ENCODE data around the gene MAN2B2. TPM values are rescaled to one million over a fixed set of nuclear protein-coding genes. Genes with fewer than 3 reads are reported as not detected.

MAN2B2 gene
- total RNA-seq, 1 donor from 2014 or later = 7.3 TPM

DNA sequence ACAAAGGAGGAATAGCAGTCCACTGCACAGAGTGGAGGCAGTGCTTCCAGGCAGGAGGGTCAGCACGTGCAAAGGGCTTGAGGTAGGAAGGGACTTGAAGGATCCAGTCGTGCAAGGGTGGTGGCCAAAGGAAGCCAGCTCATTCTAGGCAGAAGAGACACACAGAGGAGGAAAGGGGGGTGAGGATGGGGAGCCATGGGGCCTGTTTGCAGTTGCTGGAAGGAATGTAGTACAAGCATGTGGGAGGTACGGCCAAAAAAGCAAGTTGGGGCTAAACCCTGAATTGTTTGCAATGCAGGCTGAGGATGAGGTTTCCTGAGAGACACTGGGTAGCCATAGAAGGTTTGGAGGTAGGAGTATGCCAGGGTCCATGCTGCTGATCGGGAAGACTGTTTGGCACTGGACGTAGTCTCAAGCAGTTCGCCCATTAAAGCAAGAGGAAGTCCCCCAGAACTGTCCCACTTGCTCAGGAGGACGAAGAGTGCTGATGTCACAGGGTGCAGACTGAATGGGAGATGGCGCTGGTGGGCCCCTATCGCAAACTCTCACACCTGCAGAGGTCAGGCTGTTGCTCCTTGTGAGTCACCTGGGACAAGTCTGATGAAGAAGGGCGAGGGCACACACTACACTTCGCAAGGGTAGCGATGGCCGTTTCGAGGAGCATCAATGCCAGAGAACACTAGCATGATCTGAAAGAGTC is 9.1 kb upstream of the MAN2B2 start:
- DNase-seq (ENCODE audit: low spot score in 2 of 2) (no peak), FAIRE-seq (no peak)

DNA sequence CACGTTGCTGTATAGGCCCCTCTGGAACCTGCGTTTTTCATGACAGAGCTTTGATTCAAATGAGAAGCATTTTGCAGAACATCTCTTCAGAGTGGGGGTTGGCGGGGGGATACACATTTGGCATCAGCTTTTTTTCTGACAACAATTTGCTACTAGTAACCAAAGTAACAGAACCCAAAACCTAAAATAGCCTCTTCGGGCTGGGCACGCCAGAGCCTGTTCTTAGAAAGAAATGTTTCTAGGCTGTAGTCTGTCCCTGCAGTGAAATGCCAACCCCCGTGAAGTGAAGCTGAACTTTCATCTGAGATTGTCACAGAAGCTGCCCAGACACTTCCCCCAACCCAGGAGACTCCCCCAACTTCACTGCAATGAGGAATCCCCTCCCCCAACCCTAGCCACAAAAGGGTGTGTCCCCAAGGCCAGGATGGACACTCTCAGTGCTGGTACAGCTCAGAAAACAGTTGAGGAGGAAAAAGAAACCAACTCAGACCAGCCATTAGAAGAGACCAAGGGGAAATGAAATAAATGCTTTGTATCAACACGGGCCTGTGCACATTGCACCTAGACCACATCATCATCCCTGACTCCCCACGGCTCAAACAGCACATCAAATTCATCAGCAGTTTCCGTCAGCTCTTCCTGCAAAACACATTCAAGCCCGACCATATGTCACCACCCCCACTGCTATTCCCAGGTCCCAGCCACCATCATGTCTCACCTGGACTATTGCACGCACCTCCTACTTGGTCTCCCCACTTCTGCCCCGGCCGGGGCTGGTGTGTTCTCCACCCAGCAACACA is 8.4 kb upstream of the MAN2B2 start:
- FAIRE-seq (no peak), DNase-seq (ENCODE audit: low spot score in 2 of 2) (no peak)

DNA sequence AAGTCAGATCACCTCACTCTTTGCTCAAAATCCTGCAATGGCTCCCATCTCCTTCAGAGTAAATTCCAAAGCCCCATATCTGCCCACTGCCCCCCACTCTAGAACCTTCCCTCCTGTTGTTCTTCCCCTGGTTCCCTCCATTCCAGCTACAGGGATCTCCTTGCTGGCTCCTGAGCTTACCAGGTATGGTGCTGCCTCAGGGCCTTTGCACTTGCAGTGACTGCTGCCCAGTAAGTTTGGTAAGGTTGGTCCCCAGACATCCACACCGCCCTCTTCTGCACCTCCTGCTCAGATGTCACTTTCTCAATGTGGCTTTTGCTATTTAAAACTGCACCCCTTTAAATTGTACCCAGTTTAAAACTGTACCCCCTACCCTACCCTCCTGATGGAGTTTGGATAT is 7.8 kb upstream of the MAN2B2 start:
- no peak for DNase-seq (ENCODE audit: low spot score in 2 of 2)
- no peak for FAIRE-seq

DNA sequence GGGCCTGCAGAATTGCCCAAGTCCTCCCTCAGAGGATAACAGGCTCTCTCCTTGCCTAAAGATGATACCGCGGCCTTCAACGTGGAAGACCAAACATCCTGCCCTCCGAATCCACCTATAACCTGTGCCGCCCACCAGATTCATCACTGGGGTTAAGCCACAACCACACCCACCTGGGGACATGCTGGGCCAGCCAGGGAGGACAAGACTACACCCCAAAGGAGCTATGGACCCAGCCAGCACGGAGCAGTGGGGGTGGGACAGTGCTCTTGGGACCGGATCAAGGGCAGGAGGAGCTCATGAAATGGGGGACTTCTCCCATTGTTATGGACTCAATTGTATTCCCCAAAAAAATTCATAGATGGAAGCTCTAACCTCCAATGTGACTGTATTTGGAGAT is 6.8 kb upstream of the MAN2B2 start:
- FAIRE-seq (no peak), DNase-seq (ENCODE audit: low spot score in 2 of 2) (no peak)

DNA sequence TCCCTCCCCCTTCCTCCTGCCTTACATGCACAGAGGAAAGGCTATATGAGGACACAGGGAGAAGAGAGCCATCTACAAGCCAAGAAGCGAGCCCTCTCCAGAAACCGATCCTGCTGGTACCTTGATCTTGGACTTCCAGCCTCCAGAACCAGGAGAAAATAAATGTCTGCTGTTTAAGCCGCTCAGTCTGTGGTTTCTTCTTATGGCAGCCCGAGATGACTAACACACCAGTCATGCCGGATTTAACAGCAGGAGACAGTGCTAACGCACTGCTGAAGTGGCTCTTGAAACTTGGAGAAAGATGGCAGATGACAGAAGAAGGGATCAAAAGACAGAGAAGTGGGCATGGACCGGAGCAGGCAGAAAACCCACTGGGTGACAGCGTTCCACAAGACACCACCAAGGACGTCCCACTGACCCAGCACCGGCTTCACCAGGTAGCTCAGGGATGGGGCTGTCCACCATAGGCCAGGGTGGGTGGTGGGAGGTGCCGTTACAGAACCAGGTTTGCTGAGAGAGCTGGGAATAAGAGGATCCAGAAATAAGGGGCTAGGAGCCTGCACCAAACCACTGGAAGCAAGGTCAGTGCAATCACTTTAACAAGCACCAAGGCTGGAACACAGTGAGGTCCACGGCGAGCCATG is 6.2 kb upstream of the MAN2B2 start:
- DNase-seq (ENCODE audit: low spot score in 2 of 2) (no peak), FAIRE-seq (no peak)

DNA sequence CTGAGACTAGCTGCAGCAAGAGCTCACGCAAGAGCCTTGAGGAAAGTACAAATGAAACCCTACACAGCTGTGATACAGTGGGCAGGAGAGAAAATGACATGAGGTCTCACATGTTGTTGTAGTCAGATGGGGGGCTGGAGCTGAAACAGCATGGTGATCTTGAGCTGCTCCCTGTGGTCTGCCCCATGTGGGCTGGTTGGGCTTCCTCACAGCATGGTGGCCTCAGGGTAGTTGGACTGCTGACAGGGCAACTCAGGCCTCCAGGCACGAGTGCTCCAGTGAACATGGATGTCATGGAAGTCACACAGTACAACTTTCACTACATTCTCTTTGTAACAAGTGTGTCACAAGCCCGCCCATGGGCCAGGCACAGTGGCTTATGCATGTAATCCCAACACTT is 3.4 kb upstream of the MAN2B2 start:
- FAIRE-seq = no peak
- DNase-seq (ENCODE audit: low spot score in 2 of 2) = no peak

DNA sequence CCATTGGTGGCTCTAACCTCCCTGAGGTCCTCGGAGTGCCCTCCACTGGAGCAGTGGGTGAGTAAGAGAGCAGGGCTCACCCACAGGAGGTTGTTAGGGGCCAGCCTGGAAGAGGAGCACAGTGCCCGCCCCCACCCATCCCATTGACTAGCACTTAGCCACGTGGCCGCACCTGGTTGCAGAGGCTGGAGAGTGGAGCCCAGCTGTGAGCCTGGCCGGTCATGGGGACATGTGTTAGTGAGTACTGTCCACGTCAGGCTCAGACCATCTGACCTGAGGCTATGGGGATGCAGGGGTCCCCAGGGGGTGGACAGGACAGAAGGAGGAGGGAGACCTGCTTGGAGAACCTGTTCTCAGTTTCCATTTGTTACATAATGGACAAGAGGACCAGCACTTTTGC is 1.4 kb upstream of the MAN2B2 start:
- no peak for FAIRE-seq
- DNase-seq (ENCODE audit: low spot score in 2 of 2) = no peak

DNA sequence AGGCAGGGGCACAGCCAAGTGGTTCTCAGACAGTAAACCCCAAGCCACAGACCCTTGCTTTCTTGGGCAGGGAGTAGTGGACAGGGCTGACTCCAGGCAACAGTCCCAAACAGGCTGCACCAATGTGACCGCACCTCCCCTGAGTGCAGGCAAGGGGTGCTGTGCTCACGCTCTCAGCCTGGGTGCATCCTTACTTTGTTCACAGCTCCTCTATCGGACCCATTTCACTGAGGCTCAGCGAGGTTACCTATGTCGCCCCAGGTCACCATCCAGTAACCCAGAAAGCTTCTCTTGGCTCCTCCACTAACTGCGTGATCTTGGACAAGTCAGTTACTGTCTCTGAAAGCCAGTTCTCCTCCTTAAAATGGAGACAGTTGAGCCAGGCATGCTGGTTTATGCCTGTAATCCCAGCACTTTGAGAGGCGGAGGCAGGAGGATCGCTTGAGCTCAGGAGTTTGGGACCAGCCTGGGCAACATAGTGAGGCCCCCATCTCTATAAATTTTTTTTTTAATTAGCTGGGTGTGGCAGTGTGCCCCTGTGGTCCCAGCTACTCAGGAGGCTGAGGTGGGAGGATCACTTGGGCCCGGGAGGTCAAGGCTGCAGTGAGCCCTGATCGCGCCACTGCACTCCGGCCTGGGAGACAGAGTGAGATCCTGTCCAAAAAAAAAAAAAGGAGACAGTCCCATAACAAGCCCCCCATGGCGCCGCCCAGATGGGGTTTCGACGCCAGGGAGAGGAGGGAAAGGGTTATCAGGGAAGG is 823 bp upstream of the MAN2B2 start:
- no peak for DNase-seq (ENCODE audit: low spot score in 2 of 2)
- FAIRE-seq = no peak

DNA sequence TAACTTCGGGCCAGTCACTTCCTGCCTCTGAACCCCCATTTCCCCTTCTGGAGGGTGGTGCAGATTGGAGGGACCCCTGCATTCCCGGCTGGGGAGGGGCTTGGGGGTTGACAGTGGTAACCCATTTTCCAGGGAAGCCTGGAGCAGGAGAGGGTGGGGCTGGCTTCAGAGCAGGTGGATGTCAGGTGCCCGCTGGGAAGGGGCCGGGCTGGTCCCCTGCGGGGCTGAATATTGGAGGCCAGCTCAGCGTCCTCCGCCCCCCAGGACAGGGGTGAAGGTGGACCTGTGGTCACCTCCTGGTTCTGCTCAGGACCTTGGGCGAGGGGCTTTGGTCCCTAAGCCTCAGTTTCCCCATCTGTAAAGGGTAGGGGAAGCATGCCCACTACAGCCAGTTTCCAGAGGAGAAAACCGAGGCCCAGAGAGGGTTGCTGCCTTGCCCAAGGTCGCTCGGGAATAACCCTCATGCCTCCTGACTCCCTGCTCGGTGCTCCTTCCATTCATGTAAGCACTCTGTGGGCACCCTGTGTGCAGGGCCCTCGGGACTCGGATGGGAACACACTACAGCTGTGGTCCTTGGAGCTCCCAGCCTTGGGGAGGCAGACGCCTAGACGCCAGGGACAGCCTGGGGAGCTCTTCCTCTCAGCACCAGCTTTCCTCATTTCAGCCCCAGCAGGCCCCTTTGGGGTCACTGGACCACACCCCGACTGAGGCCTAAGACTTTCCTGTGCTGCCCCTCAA is 683 bp downstream of the MAN2B2 start:
- DNase-seq (ENCODE audit: low spot score in 2 of 2) (no peak), FAIRE-seq (no peak)

DNA sequence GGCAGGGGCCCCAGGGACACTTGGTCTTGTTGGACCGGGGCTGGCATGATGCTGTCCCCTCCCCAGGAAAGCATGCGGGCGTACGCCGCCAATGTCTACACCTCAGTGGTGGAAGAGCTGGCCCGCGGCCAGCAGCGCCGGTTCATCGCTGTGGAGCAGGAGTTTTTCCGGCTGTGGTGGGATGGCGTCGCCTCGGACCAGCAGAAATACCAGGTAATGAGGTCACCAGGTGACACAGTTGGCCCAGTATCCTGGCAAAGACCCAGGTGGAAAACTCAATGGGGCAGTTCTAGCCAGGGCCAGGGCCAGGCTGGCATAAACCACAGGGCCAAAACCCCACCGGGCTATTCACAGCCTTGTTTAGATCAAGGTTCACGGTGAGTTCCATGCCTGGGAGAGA is 1.5 kb downstream of the MAN2B2 start:
- no peak for FAIRE-seq
- no peak for DNase-seq (ENCODE audit: low spot score in 2 of 2)

DNA sequence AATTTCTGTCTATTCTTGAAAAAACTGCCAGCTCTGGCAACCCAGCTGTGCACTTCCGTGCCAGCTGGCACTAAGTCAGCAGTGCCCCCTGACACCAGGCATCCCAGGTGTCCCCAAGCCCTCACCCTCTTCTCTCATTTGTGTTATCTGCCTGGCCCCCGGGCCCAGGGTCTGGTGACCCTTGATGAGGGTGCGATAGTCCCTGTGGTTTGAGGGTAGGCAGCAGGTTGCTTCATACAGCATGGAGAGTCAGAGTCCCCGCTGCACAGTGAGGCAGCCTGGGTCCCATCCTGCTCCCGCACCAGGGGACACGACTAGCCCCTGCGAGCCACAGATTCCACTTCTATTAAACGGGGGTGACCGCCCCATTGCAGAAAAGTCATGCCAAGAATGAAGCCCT is 1.9 kb downstream of the MAN2B2 start:
- no peak for FAIRE-seq
- DNase-seq (ENCODE audit: low spot score in 2 of 2) = no peak

DNA sequence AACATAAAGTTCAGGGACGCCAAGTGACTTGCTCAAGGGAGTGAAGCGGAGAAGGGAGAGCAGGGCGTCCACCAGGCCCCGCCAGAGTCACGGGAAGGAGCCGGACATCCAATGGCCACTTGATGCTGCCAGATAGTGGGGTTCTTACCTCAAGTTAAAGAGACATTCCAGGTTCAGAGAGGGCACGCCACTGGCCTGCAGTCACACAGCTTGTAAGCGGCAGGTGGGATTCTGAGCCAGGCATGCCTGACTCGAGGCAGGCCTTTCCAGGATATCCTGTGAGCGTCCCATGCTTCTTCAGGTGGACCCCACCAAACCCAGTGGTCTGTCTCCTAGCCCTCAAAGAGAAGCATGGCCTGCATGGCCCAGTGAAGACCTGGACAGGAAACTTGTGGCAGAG is 2.4 kb downstream of the MAN2B2 start:
- DNase-seq (ENCODE audit: low spot score in 2 of 2) = no peak
- FAIRE-seq = no peak

DNA sequence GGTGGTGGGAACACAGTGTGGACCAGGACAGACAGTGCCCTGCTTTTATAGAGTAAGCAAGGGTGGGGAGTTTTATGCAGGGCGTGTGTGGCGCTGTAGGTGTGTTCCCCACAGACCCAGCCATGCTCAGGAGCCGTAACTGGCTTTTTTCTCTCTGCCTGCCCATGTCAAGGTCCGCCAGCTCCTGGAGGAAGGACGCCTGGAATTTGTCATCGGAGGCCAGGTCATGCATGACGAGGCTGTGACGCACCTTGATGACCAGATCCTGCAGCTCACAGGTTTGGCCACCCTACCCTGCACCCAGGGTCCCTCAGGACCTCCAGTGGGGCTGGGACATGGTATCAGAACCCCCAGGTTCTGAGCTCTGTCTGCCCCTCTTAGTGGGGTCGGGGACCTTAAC is 3.2 kb downstream of the MAN2B2 start:
- DNase-seq (ENCODE audit: low spot score in 2 of 2) = no peak
- no peak for FAIRE-seq

DNA sequence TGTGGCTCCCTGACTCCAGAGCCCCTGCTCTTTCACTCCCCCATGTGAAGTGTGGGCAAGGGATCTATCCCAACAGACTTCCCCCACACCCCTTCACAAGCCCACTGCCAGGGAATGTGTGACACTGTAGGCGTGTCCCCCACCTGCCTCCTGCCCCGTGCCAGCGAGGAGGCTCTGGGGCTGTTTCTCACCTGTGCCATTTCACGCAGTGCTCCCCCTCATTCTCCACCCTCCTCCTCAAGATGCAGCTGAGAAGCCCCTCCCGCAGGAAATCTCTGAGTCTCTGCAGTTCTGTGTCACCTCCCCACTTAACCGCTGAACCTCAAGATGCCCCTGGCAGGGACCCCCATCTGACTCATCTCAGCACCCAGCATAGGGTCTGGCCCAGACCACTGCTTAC is 5.4 kb downstream of the MAN2B2 start:
- no peak for DNase-seq (ENCODE audit: low spot score in 2 of 2)
- no peak for FAIRE-seq

DNA sequence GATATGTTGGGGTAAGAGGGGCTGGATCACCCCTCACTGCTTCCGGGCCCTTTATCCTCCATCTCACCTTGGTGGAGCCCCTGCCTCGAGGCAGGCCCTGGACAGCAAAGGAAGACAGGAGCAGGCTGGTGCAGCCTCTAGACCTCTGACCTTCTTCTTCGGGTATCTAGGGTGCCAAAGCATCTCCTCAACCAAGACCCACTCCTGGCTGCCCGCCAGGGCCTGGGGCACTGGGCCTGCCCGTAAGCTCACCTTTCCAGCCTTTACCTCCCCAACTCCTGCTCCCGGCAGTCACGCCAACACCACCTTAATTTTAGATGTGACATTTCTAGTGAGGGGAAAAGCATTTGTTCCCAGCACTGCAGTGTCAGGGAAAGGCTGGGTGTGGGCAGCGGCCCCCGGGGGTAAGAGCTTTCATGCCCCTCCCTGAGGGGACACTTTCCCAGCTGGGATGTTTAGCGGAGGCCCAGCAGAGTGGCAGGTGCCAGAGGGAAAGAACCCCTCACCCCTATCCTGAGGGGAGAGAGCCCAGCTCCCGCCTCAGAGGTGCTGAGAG is 6.7 kb downstream of the MAN2B2 start:
- no peak for FAIRE-seq
- DNase-seq (ENCODE audit: low spot score in 2 of 2) = no peak

DNA sequence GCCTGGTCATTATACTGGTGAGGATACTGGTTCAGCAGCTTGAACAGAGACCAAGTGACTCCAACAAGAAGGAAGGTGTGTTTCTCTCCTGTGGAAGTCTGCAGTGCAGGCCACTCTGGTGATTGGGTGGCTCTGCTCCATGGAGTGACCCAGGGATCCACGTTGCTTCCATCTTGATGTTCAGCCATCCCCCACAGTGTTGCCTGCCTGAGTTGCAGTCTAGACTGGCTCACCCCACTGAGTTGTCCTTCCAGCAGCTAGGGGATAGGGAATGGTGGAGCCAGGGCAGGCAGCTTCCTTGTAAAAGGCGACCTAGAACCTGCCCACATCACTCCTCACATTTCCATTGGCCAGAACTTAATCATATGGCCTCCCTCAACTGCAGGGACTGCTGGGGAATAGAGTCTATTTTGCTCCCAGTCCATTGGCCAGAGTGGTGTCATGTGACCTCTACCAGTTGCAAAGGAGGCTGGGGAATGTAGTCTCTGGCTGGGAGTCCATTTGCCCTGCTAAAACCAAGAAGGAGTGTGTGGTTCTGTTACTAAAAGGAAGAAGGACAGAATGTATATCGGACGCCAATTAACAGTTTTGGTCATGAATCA is 8.0 kb downstream of the MAN2B2 start:
- no peak for FAIRE-seq
- no peak for DNase-seq (ENCODE audit: low spot score in 2 of 2)

DNA sequence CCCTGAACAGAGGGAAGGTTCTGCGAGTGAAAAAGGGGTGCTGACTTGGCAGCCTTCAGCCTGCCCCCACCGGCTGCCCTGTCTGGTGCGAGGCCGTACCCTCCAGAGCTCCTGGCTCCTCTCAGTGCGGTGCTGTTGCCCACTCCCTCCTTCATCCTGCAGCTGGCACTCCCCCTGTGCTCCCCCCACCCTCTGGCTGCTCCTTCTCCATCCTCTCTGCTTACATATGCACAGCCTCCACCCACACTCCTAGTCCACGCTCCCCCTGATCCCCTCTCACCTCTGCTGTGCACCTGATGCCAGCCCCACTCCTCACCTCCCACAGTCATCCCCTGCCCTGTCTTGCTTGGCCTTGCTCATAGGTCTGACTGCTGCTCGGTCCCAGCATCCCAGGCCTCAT is 9.9 kb downstream of the MAN2B2 start:
- DNase-seq (ENCODE audit: low spot score in 2 of 2) (no peak), FAIRE-seq (no peak)

DNA sequence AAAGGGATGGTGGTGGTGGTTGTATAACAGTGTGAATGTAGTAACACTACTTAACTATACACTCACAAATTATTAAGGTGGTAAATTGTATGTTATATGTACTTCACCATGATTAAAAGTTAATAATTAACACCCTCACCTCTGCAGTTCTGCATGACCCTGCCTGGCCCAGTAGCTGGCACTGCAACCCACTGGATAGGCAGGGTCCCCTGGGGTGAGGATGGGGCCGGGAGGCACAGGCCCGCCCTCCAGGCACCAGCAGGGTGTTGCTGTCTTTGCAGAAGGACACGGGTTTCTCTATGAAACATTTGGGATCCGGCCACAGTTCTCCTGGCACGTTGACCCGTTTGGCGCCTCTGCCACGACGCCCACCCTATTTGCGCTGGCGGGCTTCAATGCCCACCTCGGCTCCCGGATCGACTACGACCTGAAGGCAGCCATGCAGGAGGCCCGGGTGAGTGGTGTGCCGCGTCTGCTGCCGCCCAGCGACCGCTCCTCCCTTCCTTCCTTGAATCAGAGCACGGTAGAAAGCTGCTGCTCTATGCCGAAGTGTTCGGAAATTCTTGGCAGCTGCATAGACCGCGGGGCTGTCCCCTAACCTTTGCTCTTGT is 11.8 kb downstream of the MAN2B2 start:
- FAIRE-seq (no peak), DNase-seq (ENCODE audit: low spot score in 2 of 2) (no peak)

DNA sequence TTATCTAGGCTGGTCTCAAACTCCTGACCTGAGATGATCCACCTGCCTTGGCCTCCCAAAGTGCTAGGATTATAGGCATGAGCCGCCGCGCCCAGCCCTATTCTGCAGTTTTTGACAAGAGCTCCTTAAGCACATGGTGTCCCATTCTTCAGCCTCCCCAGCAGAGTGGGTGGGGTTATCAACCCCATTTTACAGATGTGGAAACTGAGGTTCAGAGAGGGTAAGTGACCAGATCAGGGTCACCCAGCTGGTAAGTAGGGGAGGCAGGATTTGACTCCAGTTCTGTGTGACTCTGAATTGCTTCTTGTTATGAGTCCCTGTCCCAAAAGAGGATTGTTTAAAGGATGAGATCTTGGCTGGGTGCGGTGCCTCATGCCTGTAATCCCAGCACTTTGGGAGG is 14.5 kb downstream of the MAN2B2 start:
- FAIRE-seq (no peak), DNase-seq (ENCODE audit: low spot score in 2 of 2) (no peak)
